LNCAP (cell line): Measurements from ENCODE around the gene WDR35.

Experiments
- CTCF ChIP-seq: fragments of 450-650 bp; IDR thresholded peaks from 2 replicates; pipeline ENCODE4 v1.5.1; 2017; ENCODE audit warnings: mild to moderate bottlenecking

Gene WDR35

DNA sequence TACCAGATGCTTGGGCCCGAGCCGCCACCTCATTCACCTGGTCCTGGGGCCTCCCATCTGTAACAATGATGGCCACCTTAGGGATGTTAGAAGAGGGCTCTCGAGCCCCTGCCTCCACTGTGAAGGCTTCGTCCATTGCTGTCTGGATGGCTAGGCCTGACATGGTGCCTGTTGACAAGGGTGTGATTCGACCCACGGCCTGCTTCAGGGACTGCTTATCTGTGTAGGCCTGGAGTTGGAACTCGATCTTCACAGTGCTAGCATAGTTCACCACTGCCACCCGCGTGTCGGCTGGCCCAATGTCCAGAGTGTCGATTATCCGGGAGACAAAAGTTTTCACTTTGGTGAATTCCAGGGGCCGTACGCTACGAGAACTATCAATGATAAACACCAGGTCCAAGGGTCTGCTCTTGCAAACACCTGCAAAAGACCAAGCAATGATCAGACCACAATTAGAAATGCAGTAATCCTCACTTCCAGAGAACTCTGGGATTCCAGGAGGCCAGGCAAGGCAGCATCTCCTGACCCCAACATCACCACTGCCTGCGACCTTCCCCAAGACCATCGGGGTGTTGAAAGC, 16.1 kb upstream of the WDR35 start:
- no peak for TF ChIP-seq CTCF

DNA sequence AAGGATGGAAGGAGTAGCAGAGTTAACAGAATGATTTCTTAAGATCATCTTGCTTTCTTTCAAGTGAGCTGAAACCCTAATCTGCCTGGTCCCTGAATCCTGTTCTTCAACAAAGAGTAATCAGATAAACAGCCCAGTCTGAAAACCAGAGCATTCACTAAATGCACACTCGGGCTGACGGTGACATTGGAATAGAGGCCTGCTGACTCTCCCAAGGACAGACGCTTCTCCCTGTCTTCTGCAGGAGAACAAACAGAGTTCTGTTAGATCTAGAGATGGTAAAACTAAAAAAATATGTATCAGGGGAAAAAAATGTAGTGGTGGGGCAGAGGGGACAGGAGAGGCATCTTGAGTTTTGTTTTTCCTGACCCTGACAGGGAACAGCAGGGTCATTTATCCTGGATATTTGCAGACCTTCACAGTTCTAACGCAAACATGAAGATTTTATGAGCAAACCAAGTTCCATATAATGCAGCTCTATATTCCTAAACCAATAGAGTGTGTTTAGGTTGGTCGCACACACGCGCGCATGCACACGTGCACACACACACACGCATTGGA, 15.2 kb upstream of the WDR35 start:
- no peak for TF ChIP-seq CTCF

- no peak for TF ChIP-seq CTCF
These were observed 11.5 kb upstream of the WDR35 start for GRCh38 chr2:20001361-20001863.

DNA sequence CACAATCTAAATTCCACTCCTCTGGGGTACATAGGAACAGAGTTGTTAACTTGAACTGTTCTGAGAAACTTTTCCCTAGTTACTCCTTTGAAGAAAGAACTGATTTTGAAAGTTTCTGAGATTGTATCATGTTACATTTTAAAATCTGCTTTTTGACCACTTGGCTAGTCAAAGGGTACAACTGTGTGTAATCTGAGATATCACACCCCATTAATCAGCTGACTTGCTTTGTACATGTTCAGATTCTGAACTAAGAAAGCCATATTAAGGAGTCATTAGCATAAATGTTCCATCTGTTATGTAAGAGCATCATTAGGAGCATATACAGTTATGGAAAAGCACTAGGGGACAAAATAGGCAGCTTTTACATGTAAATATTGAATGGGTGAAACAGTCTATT, 3.8 kb upstream of the WDR35 start:
- TF ChIP-seq CTCF = no peak

DNA sequence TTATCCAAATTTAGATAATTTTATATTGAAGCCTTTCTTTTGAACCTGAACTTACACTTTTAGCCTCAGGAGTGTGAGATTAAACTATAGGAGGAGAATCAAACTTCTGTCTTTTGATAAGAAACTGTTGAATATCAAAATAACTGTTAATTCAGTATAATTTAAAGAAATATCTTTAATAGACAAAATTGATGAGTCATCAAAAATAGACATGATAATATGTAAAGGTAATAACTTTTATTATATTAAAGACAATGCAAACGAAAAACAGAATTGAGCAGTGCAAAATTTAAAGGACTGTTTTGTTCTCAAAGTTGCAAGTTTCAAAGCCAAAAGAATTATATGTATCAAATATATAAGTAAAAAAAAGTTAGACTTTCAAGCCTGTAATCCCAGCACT, 2.0 kb upstream of the WDR35 start:
- no peak for TF ChIP-seq CTCF

GRCh38 chr2:19990416-19990728, 467 bp upstream of the WDR35 start:
- no peak for TF ChIP-seq CTCF

DNA sequence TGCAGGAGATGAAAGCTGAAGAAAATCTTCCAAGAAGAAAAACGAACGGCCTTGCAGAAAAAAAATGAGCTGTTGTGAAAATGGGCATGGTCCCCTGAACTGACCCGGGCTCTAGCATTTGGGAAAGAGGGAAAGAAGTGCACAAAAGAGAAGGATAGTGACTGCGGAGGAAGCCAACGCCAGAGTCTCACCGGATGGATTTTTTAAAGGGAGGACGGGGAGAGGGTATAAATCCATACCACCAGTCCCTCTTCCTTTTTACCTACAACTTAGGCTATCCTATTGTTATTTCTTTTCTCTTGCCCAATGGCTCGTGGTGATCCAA, 601 bp downstream of the WDR35 start:
- no peak for TF ChIP-seq CTCF

GRCh38 chr2:19988600-19988999, 1.3 kb downstream of the WDR35 start:
- TF ChIP-seq CTCF = no peak
